ENCODE data around the gene CACNA1B. TPM values are rescaled to one million over a fixed set of nuclear protein-coding genes. Genes with fewer than 3 reads are reported as not detected.

Gene CACNA1B
- total and polyA plus RNA-seq, 2 of the 13 experiments (the other 11 are each of a cell fraction or from before 2014, with no cell fraction given): under 0.01 to 0.04 TPM

DNA sequence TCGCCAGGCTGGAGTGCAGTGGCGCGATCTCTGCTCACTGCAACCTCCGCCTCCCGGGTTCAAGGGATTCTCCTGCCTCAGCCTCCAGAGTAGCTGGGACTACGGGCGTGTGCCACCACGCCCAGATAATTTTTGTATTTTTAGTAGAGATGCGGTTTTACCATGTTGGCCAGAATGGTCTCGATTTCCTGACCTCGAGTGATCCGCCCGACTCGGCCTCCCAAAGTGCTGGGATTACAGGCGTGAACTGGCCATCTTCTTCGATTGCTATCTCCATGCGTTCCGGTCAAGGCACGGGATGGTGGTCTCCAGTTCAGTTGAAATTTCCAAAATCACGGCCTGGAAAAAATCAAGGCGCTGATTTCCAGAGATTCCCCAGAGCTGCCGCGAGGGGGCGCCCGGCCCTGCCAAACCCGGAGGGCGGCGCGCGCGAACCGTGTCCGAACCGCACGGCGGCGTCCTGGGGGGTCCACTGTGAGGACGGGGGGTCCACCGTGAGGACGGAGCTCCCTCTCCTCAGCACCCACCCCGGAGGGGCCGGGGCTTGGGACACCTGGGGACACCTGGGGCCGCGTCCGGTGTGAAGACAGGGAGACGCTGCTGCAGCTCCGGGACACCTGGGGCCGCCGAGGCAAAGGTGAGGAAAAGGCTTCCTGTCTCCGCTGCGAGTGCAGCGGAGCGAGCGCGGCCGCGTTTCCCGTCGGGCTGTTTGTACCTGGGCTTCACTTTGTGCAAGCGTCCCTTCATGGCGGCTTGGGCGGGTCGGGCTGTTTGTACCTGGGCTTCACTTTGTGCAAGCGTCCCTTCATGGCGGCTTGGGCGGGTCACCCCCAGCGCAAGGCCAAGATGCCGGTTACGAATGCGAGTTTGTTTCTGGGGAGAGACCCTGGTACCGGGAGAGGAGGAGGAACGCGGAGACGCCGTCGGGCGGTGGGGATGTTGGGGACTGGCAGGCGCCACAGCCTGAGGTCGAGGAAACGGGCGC, 272.4 kb downstream of the CACNA1B start (continued):
- TF ChIP-seq HMGXB4 (CRISPR knock-in tag; IDR thresholded peaks at IDR 0.05; ENCODE audit: borderline replicate concordance in 1 of 2, low read depth in 1 of 2) (peak; percentile 92 to 97), ZFX (CRISPR knock-in tag; IDR thresholded peaks at IDR 0.05; ENCODE audit: low read depth) (peak; percentile 27; the same call in 1 of the 2 replicates), ZNF274 (CRISPR knock-in tag; IDR thresholded peaks at IDR 0.05) (0 out of 2 replicates have a peak, but pooled peaks have one; percentile 12), ZBTB7B (CRISPR knock-in tag; IDR thresholded peaks at IDR 0.05) (peak; percentile 87; the same call in 1 of the 2 replicates), RBM39 (IDR thresholded peaks at IDR 0.05; ENCODE audit: low read depth, low read length, poor library complexity, severe bottlenecking) (peak; percentile 19), ZFP91 (CRISPR knock-in tag; IDR thresholded peaks at IDR 0.05; ENCODE audit: borderline replicate concordance) (peak; percentile 42; the same call in 1 of the 2 replicates), ZNF883 (CRISPR knock-in tag; IDR thresholded peaks at IDR 0.05; ENCODE audit: not compliant biosample characterization) (peak; percentile 50), GFI1 (CRISPR knock-in tag; IDR thresholded peaks at IDR 0.05; ENCODE audit: borderline replicate concordance) (0 out of 2 replicates have a peak, but pooled peaks have one; percentile 53), PITX1 (CRISPR knock-in tag; IDR thresholded peaks at IDR 0.05) (0 out of 2 replicates have a peak, but pooled peaks have one; percentile 25), KLF15 (CRISPR knock-in tag; IDR thresholded peaks at IDR 0.05; ENCODE audit: borderline replicate concordance) (peak; percentile 31; the same call in 1 of the 2 replicates), ZNF567 (CRISPR knock-in tag; IDR thresholded peaks at IDR 0.05; ENCODE audit: borderline replicate concordance) (0 out of 2 replicates have a peak, but pooled peaks have one; percentile 36), PHF20 (CRISPR knock-in tag; IDR thresholded peaks at IDR 0.05) (peak; percentile 29; the same call in 1 of the 2 replicates), KDM2A (CRISPR knock-in tag; IDR thresholded peaks at IDR 0.05; ENCODE audit: borderline replicate concordance, low read depth) (peak; percentile 66; the same call in 1 of the 2 replicates), PHF8 (CRISPR knock-in tag; IDR thresholded peaks at IDR 0.05) (peak; percentile 40; the same call in 1 of the 2 replicates), HDAC1 (CRISPR knock-in tag; IDR thresholded peaks at IDR 0.05) (peak; percentile 37; the same call in 1 of the 2 replicates), YY1 (IDR thresholded peaks at IDR 0.05; ENCODE audit: insufficient read depth, insufficient replicate concordance, low read depth, low read length) (peak; percentile 18), HOXA3 (CRISPR knock-in tag; IDR thresholded peaks at IDR 0.05) (peak; percentile 29; the same call in 1 of the 2 replicates), ZFY (CRISPR knock-in tag; IDR thresholded peaks at IDR 0.05) (peak; percentile 53), ISL2 (CRISPR knock-in tag; IDR thresholded peaks at IDR 0.05) (0 out of 2 replicates have a peak, but pooled peaks have one; percentile 15), HNRNPLL (IDR thresholded peaks at IDR 0.05; ENCODE audit: low read depth, low read length, poor library complexity, severe bottlenecking) (peak; percentile 63)
- TF ChIP-seq, protein P1, sequence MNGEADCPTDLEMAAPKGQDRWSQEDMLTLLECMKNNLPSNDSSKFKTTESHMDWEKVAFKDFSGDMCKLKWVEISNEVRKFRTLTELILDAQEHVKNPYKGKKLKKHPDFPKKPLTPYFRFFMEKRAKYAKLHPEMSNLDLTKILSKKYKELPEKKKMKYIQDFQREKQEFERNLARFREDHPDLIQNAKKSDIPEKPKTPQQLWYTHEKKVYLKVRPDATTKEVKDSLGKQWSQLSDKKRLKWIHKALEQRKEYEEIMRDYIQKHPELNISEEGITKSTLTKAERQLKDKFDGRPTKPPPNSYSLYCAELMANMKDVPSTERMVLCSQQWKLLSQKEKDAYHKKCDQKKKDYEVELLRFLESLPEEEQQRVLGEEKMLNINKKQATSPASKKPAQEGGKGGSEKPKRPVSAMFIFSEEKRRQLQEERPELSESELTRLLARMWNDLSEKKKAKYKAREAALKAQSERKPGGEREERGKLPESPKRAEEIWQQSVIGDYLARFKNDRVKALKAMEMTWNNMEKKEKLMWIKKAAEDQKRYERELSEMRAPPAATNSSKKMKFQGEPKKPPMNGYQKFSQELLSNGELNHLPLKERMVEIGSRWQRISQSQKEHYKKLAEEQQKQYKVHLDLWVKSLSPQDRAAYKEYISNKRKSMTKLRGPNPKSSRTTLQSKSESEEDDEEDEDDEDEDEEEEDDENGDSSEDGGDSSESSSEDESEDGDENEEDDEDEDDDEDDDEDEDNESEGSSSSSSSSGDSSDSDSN (CRISPR knock-in tag; IDR thresholded peaks at IDR 0.05): peak; percentile 76

All from HepG2 (cell line).